ENCODE measurements around the gene MTF2. TPM values are rescaled to one million over a fixed set of nuclear protein-coding genes. Genes with fewer than 3 reads are reported as not detected.
A peak's percentile ranks its signal among the peaks of the same experiment; 100 is the strongest.

Gene MTF2
- total RNA-seq, 1 experiment from 2014 or later = 17.0 TPM

DNA sequence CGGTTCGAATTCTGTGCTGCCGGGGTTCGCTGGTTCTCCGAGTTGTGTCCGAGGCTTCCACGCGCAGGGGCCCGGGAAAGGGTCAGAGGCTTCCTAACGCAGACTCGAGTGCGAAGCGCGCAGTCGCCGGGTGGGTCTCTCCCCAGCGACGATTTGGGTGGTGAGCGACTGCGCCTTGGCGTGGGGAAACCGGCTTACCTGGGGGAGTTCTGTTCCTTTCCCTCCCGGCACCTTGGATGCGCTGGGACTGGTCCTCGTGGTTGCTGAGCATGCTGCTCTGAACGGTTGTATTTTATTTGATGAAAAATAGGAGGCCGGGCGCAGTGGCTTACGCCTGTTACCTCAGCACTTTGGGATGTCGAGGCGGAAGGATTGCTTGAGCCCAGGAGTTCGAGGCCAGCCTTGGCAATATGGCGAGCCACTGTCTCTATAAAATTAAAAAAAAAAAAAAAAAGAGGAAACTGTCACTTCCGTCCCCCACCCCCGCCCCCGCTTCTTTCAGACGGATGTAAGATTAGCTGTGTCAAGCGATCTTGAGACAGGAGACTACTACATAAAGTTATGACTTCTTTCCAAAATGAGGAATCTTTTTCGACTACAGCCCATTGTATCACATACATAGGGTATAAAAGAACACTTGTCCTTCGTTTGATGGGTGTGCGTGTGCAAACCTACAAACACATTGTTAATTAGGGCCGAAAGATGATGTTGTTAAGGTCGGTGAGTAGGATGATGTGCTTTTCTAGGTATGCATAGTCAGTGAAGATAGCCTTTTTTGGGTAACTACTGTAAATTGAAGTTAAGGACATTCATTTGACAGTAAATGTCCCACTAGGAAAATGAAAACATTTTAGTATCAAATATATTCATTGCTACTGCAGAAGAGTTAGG, 101.9 kb downstream of the MTF2 start, which contains the start of gene CCDC18:
CCDC18 (plus strand) TSS at position 2 of the 891 bp plus-strand sequence. CDS start 2,638 bp downstream, outside the sequence.
- H3K27ac Mint-ChIP-seq (ENCODE audit: low read depth, unreplicated experiment) = peak within 1 kb of the TSS; percentile 100
- POLR2A ChIA-PET = interaction anchor here (0.7 to 2.7 kb wide), 5 partner anchors 41 to 268 kb away, joined by 3 to 10 read pairs (median 3); no protein-coding TSS in a partner anchor
- no peaks in the 10 kb centered on the region for H3K27me3 Mint-ChIP-seq (ENCODE audit: insufficient read depth, unreplicated experiment)
- CTCF ChIA-PET = interaction anchor here (0.6 kb wide), 1 partner anchor 89 kb away, joined by 4 read pairs; no protein-coding TSS in a partner anchor
- intact Hi-C loops (cut with micrococcal nuclease) = loop anchor here (1.0 to 10.0 kb wide), 2 partner anchors 101 to 164 kb away; partner anchors contain the start of gene DR1
- no peaks in the 10 kb centered on the region for H3K9me3 Mint-ChIP-seq (ENCODE audit: unreplicated experiment)
- no peak for DNase-seq (ENCODE audit: unreplicated experiment)
- H3K36me3 Mint-ChIP-seq (ENCODE audit: insufficient read depth, unreplicated experiment) = peaks cover 23% of the 10 kb centered on the region
- peak within 1 kb of the TSS; percentile 93 for H3K4me3 Mint-ChIP-seq (ENCODE audit: unreplicated experiment)
- BruUV-seq (replicated peaks) = no TSS peak
- TF ChIP-seq CTCF (IDR thresholded peaks at IDR 0.05; ENCODE audit: unreplicated experiment) = no peak
- peaks cover 37% of the 10 kb centered on the region for H3K4me1 Mint-ChIP-seq (ENCODE audit: insufficient read depth, unreplicated experiment)

GRCh38 chr1:93186667-93187066, 107.6 kb downstream of the MTF2 start:
- no peaks in the 10 kb centered on the region for H3K27me3 Mint-ChIP-seq (ENCODE audit: insufficient read depth, unreplicated experiment)
- H3K4me3 Mint-ChIP-seq (ENCODE audit: unreplicated experiment) = no peak overlapping the region
- no peak for TF ChIP-seq CTCF (IDR thresholded peaks at IDR 0.05; ENCODE audit: unreplicated experiment)
- H3K9me3 Mint-ChIP-seq (ENCODE audit: unreplicated experiment) = no peaks in the 10 kb centered on the region
- intact Hi-C loops (cut with micrococcal nuclease) = loop anchor here (10.0 kb wide), 1 partner anchor 158 kb away; the partner anchor contains the start of gene DR1
- no peak for DNase-seq (ENCODE audit: unreplicated experiment)
- ChIA-PET CTCF (no interaction called here), POLR2A (interaction anchor here (0.7 to 1.5 kb wide), 3 partner anchors 8 to 159 kb away, joined by 3 to 5 read pairs (median 4); no protein-coding TSS in a partner anchor)
- H3K4me1 Mint-ChIP-seq (ENCODE audit: insufficient read depth, unreplicated experiment) = peaks cover 30% of the 10 kb centered on the region
- BruUV-seq (replicated peaks) = no TSS peak
- H3K27ac Mint-ChIP-seq (ENCODE audit: low read depth, unreplicated experiment) = no peak overlapping the region
- H3K36me3 Mint-ChIP-seq (ENCODE audit: insufficient read depth, unreplicated experiment) = peaks cover 21% of the 10 kb centered on the region

Other genes starting within 250 kb of the MTF2 start
- gene RPL5, start 247.2 kb upstream of the MTF2 start, total RNA-seq (2022) = 1,285 and 1,607 TPM in 2 replicates
- gene DIPK1A, start 117.8 kb upstream of the MTF2 start, total RNA-seq (2022) = 3.8 and 4.9 TPM in 2 replicates
- 80.5 and 86.2 TPM in 2 replicates for gene TMED5, start 101.1 kb downstream of the MTF2 start, total RNA-seq (2022)
- 14.6 and 22.2 TPM in 2 replicates for gene CCDC18, start 101.4 kb downstream of the MTF2 start, total RNA-seq (2022)

All from MCF 10A (cell line).